ENCODE data around the gene SSC5D.

The SSC5D gene

DNA sequence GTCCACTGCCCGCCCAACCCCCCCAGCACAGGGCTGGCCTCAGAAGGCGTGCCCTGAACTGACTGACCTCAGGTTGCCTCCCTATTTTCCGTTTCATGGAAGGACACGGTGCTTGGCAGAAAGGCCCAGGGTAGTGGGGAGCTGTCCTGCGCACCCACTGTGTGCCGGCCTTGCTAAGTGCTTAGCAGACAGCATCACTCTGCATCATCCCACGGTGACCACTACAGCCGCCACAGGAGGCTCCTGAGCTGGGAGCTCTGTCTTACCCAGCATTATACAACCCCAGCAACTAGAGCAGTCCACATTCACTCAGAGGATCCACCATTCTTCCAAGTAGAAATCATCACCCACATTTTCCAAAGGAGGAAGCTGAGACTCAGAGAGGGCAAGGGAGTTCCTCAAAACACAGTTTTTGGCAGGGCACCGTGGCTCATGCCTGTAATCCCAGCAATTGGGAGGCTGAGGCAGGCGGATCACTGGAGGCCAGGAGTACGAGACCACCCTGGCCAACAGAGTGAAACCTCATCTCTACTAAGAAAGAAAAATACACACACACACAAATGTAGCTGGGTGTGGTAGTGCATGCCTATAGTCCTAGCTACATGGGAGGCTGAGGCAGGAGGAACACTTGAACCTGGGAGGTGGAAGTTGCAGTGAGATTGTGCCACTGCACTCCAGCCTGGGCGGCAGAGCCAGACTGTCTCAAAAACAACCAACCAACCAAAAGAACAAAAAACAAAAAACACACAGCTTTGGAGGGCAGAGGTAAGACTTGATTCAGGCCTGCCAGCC lies 47.1 kb downstream of the SSC5D start:
- TF ChIP-seq ZNF426 (tag by site-specific recombination; IDR thresholded peaks at IDR 0.05) (no peak), ZNF596 (tag by site-specific recombination; IDR thresholded peaks at IDR 0.05) (no peak), ZNF621 (tag by site-specific recombination; IDR thresholded peaks at IDR 0.05) (no peak), ZNF133 (tag by site-specific recombination; IDR thresholded peaks at IDR 0.05) (no peak), ZNF677 (tag by site-specific recombination; IDR thresholded peaks at IDR 0.05) (no peak), ZSCAN30 (tag by site-specific recombination; IDR thresholded peaks at IDR 0.05) (no peak), ZNF112 (tag by site-specific recombination; IDR thresholded peaks at IDR 0.05) (no peak), SP7 (tag by site-specific recombination; IDR thresholded peaks at IDR 0.05) (no peak), ZNF292 (tag by site-specific recombination; IDR thresholded peaks at IDR 0.05; ENCODE audit: borderline replicate concordance, low read depth) (no peak), ZNF248 (tag by site-specific recombination; IDR thresholded peaks at IDR 0.05) (no peak)
- H3K4me3 ChIP-seq (ENCODE audit: low read depth, low read length): no peak overlapping the region
- H3K27ac ChIP-seq (ENCODE audit: extremely low read depth, low read depth, low read length): no peak overlapping the region
- H3K36me3 ChIP-seq (ENCODE audit: control insufficient read depth in 2 of 2, insufficient read depth in 1 of 2, low read length in 2 of 2): no peaks in the 10 kb centered on the region
- CTCF ChIA-PET: interaction anchor here (0.6 to 1.6 kb wide), 5 partner anchors 18 to 623 kb away, joined by 3 to 8 read pairs (median 3); partner anchors contain the start of gene KMT5C
- POLR2A ChIA-PET: interaction anchor here (0.5 to 1.4 kb wide), 2 partner anchors 8 to 71 kb away, joined by 4 read pairs; partner anchors contain the start of gene ZNF865
- no peaks in the 10 kb centered on the region for H3K4me1 ChIP-seq (ENCODE audit: control insufficient read depth, insufficient read depth, low read length)
- H3K9me3 ChIP-seq (ENCODE audit: control insufficient read depth, insufficient read depth, low read depth, low read length): no peaks in the 10 kb centered on the region

DNA sequence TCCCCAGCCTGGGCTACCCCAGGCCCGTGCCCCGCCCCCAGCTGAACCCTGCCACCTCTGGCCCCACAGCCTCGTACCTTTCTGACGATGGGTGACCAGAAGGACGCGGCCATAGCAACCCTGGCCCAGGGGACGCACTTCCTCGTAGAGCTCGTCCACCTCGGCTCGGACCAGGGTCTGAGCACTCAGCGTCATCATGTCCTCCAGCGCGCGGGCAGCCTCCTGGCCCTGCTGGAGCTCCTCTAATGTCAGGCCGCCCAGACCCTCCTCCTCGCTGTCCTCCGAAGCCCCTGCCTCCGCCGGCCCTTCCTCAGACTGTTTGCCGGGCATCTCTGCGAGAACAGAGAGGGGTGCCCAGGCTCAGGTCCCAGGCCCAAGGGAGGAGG lies 47.7 kb downstream of the SSC5D start:
- no peak overlapping the region for H3K27ac ChIP-seq (ENCODE audit: extremely low read depth, low read depth, low read length)
- no peak overlapping the region for H3K4me3 ChIP-seq (ENCODE audit: low read depth, low read length)
- no peaks in the 10 kb centered on the region for H3K9me3 ChIP-seq (ENCODE audit: control insufficient read depth, insufficient read depth, low read depth, low read length)
- ChIA-PET CTCF (interaction anchor here (0.6 to 1.6 kb wide), 5 partner anchors 18 to 623 kb away, joined by 3 to 8 read pairs (median 3); partner anchors contain the start of gene KMT5C), POLR2A (no interaction called here)
- no peaks in the 10 kb centered on the region for H3K36me3 ChIP-seq (ENCODE audit: control insufficient read depth in 2 of 2, insufficient read depth in 1 of 2, low read length in 2 of 2)
- H3K4me1 ChIP-seq (ENCODE audit: control insufficient read depth, insufficient read depth, low read length): no peaks in the 10 kb centered on the region
- no peak for TF ChIP-seq ZNF624 (tag by site-specific recombination; IDR thresholded peaks at IDR 0.05)
- TF ChIP-seq, protein P1, sequence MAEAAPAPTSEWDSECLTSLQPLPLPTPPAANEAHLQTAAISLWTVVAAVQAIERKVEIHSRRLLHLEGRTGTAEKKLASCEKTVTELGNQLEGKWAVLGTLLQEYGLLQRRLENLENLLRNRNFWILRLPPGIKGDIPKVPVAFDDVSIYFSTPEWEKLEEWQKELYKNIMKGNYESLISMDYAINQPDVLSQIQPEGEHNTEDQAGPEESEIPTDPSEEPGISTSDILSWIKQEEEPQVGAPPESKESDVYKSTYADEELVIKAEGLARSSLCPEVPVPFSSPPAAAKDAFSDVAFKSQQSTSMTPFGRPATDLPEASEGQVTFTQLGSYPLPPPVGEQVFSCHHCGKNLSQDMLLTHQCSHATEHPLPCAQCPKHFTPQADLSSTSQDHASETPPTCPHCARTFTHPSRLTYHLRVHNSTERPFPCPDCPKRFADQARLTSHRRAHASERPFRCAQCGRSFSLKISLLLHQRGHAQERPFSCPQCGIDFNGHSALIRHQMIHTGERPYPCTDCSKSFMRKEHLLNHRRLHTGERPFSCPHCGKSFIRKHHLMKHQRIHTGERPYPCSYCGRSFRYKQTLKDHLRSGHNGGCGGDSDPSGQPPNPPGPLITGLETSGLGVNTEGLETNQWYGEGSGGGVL (tag by site-specific recombination; IDR thresholded peaks at IDR 0.05): no peak
- TF ChIP-seq ZNF133 (tag by site-specific recombination; IDR thresholded peaks at IDR 0.05): no peak
- TF ChIP-seq KLF10 (tag by site-specific recombination; IDR thresholded peaks at IDR 0.05): no peak
- no peak for TF ChIP-seq ZNF843 (tag by site-specific recombination; IDR thresholded peaks at IDR 0.05)
- no peak for TF ChIP-seq ZNF621 (tag by site-specific recombination; IDR thresholded peaks at IDR 0.05)
- TF ChIP-seq HOXD13 (CRISPR knock-in tag; IDR thresholded peaks at IDR 0.05; ENCODE audit: borderline replicate concordance): no peak
- TF ChIP-seq ZNF148 (tag by site-specific recombination; IDR thresholded peaks at IDR 0.05; ENCODE audit: borderline replicate concordance): no peak
- TF ChIP-seq ZNF175 (tag by site-specific recombination; IDR thresholded peaks at IDR 0.05): no peak
- TF ChIP-seq ZNF324 (tag by site-specific recombination; IDR thresholded peaks at IDR 0.05): no peak
- no peak for TF ChIP-seq ZNF248 (tag by site-specific recombination; IDR thresholded peaks at IDR 0.05)
- TF ChIP-seq ZNF488 (tag by site-specific recombination; IDR thresholded peaks at IDR 0.05): no peak
- TF ChIP-seq SCRT1 (tag by site-specific recombination; IDR thresholded peaks at IDR 0.05; ENCODE audit: borderline replicate concordance): no peak
- TF ChIP-seq ZSCAN16 (tag by site-specific recombination; IDR thresholded peaks at IDR 0.05): no peak
- no peak for TF ChIP-seq ZNF785 (tag by site-specific recombination; IDR thresholded peaks at IDR 0.05)
- TF ChIP-seq ZNF677 (tag by site-specific recombination; IDR thresholded peaks at IDR 0.05): no peak
- no peak for TF ChIP-seq ZNF776 (tag by site-specific recombination; IDR thresholded peaks at IDR 0.05; ENCODE audit: borderline replicate concordance)
- no peak for TF ChIP-seq ZNF24 (tag by site-specific recombination; IDR thresholded peaks at IDR 0.05)
- no peak for TF ChIP-seq HOXA7 (CRISPR knock-in tag; IDR thresholded peaks at IDR 0.05; ENCODE audit: borderline replicate concordance)
